GM18909 (cell line): ENCODE data around the gene HTT.
A peak's percentile ranks its signal among the peaks of the same experiment; 100 is the strongest.

Experiments
- ATAC-seq: cut with Tn5 transposase; IDR thresholded peaks from one replicate; pipeline ENCODE4 v1.9.1; 2021; ENCODE audit warnings: mild to moderate bottlenecking; ENCODE audit not compliant: unreplicated experiment, poor library complexity

The HTT gene

DNA sequence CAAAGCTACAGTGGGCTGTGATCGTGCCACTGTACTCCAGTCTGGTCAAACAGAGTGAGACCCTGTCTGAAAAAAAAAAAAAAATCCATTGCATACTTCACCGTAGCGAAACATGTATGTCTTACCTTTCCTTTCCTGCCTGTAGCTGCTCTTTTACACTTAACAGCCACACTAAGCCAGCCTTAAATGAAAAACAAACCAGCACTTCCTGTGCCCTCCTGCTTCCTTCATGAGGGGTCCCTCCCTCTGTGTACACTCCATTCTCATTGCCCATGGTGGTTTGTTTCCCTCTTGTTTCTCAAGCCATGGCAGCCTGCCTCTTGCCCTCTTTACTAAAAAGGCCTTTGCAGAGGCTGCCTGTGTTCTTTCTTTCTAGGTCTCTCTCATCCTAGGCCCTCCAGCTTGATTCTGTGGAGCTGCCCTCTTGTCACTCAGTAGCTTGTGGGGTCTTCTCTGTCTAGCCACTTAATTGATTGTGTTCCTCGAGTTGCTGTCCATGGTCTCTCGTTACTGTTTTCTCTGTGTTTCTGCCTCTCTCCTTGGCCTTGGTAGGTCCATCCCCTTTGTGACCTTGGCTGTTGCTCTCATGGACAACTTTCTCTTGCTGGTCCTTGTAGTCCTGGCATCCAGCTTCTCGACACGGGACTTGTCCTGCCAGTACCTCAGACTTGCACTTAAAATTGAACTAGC is 122.3 kb downstream of the HTT start:
- no peak for ATAC-seq

DNA sequence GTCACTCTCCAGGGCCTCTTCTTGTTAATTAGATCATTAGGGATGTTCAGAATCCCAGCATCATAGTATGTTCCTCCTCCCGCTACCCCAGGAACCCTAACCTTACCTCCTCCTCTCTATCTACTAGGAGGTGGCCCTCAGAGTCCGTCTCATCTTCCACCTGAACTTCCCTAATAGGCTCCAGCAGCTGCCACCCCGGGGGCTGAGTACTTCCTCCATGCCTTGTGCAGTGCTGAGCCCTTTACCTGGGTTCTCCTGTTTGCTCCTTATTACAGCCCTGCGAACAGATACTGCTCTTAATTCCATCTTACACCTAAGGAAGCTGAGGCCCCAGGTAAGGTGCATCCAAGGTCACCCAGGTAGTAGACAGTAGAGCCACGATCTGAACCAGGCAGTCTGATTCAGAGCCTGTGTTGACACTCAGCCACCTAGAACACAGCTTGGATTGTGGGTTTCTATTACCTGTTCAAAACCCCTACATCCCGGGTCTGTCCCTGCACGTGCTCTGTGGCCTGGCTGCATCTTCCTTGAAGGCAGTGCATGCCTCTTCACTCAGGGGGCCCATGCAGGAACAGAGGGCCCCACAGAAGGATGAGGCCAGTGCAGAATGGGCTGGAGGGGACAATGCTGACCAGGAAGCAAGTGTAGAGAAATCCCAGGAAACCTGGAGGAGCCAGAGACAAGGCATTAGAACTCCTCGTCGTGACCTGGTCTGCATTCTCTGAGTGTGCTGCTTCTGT is 123.1 kb downstream of the HTT start:
- no peak for ATAC-seq

DNA sequence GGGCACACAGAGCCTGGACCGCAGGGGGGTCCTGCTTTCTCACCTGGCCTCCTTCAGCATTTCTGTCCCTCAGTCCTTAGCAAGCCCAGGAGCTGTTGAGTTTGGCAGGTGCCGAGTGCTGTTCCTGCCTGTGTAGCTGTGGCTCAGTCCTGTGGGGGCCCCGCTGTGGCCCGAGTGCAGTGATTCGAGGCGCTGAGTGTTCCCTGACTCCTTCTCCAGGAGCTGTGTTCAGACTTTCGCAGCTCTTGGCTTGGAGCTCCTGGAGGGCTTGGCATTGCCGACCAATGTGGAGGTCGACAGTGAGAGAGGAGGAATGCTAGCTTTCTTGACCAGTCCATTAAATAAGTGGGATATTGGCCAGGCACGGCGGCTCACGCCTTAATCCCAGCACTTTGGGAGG is 124.4 kb downstream of the HTT start:
- ATAC-seq = no peak

DNA sequence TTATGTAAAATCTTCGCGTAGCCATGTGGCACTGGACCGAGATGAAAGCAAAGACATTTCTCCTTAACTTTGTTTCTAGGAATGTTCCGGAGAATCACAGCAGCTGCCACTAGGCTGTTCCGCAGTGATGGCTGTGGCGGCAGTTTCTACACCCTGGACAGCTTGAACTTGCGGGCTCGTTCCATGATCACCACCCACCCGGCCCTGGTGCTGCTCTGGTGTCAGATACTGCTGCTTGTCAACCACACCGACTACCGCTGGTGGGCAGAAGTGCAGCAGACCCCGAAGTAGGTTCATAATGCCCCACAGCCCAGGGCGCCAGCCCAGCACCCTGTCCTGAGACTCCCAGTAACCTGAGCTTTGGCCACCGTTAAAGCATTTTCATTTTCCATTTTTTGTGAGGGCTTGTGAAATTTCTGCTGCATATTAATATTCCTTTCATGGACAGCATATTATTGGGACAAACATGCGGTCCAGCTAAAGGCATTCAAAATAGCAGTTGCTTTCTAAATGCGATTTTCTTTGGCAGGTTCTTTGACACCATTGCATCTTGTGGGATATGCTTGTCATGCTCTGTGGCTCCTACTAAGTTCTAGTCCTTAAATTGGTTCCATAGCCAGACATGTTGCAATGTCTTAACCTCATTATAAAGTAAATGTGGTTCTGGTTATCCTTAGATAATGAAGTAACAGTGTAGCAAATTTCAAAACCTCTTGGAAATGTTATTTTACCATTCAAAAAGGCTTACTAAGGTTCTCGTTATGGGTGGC is 125.4 kb downstream of the HTT start:
- ATAC-seq = no peak

DNA sequence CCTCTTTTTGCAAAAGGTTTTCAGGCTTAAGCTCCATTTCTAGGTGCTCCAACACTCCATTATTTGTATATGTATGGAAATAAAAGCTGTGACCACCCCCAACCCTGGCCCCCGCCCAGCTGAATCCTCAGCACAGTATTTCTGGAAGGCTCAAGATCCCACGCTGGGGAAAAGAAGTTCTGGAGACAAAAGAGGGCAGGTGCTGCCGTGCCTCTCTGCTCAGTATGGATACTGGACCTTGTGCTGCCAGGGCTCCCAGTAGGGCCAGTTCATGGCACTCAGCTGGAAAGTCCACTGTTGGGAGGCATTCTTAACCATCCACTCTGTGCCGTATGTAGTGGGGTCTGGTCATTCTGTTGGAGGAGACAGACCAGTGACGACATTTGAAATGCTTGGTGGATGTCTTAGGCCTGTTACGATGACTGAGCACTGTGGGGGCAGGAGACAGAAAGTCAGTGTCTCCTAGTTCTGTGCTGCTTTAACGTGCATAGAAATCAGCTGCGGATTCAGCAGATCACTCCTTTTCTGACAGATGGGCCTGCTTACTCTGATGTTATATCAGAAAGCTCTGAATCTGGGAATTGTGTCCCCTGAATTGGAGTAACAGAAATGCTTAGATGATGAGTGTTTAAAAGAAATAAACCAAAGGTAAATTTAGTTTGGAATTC is 126.1 kb downstream of the HTT start:
- ATAC-seq = no peak

DNA sequence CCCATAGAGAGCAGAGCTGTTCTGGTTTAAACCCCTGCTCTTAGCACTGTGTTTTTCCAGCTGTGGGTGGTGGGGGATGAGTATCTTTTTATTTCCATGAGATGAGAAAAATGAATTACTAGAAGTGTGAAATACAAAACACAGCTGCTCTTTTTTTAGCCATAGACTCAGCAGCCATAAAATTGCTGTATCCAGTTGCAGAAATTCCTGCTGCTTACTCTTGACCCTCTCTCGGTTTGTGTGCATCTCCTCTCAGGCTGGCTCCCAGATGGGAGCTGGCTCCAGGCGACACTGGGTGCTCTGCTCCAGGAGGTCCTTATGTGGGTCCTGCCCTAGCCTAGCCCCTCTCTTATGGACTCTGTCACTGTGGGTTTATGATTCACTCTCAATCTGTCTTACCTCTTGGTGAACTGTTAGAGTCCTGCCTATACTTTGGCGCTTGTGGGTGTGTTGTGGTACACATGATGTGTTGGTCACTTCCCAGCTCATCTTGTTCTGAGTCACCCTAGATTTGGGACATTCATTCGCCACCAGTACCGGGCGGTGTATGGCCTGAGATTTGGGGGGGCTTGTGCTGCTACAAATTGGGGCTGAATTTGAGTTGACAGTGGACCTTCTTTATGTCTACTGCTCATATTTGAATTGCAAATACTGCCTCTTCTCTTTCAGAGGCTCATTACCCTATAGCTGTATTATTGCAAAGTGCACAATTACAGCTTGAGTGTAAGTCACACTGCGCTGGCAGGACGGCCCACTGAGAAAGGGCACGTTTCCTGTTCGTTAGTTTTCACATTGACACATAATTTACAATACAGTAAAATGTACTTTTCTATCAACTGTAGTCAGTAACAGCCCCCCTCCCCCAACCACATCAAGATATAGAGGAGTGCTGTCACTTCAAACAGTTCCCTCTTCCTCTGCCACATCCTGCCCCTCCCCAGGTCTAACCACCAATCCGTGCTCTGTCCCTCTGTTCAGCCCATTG is 127.5 kb downstream of the HTT start:
- peak; percentile 63 for ATAC-seq

DNA sequence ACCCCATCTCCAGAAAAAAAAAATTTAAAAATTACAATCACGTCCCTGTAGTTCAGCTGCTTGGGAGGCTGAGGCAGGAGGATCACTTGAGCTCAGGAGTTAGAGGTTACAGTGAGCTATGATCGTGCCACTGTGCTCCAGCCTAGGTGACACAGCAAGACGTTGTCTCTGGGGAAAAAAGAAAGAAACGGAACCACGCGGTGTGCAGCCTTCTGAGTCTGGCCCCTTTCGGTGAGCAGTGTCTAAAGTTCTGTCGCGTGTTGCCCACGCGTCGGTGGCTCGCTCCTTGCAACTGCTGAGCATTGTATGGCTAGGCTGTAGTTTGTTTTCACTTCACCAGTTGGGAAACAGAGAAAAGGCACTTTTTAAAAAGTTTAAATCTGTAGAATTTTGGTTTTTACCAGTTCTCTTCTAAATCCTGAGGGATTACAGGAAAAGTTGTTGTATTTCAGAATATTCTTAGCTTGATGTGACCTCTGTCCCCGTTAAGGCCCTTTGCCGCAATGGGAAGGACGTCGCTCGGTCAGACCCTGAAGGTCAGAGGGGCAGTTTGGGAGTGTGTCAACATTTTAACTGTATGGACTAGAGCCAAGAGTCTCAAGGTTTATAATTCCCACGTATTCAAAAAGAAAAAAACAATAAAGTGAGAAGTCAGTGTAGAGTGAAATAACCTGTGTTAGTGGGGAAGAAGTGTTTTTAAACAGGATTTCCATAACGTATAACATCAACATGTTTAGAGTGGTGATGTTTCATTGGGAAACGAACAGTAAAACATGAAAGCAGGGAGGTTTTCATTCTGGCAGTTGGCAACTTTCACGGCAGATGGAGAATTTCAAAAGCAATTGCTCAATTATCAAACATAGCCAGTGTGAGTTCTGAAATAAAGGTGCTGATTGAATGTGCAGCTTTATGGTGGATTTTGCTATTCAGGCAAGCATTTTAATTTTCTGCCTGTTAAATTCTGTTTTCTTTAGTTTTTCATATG is 128.6 kb downstream of the HTT start:
- ATAC-seq = no peak

DNA sequence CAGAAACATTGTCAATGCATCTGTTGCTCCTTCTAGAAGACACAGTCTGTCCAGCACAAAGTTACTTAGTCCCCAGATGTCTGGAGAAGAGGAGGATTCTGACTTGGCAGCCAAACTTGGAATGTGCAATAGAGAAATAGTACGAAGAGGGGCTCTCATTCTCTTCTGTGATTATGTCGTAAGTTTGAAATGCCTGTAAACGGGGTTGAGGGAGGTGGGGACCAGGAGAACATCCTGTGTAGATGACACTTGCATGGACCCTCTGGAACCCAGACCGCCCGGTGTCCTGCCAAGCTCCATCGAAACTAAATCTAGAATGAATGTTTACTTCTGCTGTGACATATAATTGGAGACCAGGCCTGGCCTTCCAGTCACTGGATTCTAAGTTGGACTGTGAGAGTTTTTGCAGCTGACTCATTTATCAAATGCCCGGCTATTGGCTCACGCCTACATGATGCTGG is 129.5 kb downstream of the HTT start:
- ATAC-seq = no peak

DNA sequence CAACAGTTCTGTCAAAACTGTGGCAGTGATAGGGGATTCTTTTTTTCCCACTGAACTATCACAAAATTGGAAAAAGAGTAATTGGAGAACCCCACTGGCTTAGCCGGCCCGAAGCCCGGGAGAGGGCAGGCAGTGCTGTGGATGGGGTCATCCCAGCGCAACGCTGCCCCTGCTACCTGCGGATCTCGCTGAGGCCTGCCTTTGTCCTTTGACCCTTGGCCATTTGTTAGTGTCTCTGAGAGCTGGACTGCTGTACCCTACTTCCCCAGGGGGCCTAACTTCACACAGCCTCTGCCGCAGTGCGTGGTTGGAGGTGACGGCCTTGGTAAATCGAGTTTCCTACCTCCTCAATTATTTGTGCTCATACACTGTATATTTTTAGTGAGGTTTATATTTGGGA is 131.5 kb downstream of the HTT start:
- no peak for ATAC-seq

DNA sequence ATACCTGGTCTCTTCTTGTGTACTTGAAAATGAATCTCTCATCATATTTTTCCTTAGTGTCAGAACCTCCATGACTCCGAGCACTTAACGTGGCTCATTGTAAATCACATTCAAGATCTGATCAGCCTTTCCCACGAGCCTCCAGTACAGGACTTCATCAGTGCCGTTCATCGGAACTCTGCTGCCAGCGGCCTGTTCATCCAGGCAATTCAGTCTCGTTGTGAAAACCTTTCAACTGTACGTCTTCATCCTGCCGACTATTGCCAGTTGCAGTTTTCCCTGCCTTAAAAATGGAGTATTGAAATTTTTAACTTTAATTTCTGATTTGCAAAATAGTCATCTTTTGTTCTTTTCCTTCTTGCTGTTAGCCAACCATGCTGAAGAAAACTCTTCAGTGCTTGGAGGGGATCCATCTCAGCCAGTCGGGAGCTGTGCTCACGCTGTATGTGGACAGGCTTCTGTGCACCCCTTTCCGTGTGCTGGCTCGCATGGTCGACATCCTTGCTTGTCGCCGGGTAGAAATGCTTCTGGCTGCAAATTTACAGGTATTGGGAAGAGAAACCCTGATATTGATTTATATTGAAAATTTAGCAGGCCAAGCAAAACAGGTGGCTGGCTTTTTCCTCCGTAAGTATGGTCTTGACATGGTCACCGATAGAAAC is 132.1 kb downstream of the HTT start:
- ATAC-seq = no peak

DNA sequence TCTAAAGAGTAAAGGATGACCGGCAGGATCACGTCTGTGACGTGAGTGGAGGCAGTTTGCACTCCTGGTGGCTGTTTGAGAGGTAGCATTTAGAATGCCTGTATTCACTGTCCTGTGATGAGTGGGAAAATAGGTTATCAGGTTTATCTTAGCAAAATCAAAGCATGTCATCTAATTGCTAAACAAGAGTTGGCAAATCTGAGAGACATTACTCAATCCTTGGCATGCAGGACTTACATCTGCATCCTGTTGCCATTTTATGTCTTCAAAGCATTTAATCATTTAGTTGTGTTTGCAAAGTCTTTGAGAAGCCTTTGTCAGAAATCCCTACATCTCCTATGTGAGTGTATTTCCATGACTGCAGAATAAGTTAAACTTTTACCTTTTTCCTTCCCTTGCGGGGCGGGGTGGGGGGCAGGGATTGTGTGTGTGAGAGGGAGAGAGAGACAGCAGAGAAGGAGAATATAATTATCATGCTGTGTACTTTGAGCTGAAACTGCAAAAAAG is 133.1 kb downstream of the HTT start:
- no peak for ATAC-seq

DNA sequence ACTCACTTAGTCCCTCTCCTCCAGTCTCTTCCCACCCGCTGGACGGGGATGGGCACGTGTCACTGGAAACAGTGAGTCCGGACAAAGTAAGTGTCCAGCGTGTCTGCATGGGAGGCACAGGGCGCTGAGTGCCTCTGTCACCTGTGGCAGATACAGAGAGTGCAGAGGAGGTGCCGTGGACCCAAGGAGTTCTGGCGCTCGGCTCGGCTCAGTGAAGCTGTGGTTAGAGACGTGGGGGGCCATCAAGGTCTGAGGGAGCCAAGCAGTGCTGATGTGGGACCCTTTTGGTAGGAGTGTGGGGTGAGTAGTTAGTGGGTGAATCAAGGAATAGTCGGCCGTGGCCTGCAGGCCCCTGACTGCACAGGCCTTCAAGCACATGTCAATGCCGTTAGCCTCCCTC is 134.3 kb downstream of the HTT start:
- ATAC-seq = no peak

DNA sequence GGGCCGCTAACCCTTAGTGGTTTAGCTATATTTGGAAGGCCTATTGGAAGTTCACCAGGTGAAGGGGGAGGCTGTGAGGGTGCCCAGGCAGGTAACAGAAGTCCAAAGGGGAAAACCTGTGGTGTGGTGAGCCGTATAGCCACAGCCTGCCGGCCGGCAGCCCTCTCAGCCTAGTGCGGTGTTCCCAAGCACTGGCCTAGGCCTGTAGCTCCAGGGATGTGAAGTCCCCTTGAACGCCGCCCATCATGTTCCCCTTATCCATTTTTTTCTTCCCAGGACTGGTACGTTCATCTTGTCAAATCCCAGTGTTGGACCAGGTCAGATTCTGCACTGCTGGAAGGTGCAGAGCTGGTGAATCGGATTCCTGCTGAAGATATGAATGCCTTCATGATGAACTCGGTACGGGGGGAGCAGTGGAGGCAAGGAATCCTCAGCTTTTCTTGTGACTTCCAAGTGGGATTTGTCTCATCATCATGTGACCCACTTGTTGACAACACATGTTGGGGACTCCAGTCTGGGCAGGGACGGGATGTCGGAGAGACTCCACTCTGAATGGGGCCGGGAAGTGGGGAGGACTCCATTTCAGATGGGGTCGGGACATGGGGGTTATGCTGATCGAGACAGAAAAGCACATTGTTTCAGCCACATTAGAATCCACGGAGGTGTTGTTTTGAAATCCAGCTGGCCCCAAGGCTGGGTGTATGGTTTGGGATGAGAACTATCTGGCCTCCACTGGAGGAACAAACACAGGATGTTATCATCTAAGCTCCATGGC is 135.3 kb downstream of the HTT start:
- ATAC-seq = no peak

DNA sequence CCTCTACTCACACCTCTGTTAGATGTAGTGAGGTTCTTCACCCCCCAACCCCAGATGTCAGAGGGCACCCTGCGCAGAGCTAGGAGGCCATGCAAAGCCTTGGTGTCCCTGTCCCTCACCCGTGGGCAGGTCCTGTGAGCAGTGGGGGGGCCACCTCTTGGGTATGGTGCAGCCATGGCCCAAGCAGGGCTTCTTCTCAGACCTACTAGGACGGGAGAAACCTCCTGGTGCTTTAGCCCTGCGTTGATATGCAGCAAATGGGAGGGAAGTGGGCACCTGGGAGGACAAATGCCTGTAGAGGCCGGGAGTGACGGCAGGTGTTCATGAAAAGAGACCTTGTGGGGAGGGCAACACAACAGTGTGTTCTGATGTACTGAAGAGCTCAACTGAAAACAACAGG is 136.0 kb downstream of the HTT start:
- ATAC-seq = no peak

DNA sequence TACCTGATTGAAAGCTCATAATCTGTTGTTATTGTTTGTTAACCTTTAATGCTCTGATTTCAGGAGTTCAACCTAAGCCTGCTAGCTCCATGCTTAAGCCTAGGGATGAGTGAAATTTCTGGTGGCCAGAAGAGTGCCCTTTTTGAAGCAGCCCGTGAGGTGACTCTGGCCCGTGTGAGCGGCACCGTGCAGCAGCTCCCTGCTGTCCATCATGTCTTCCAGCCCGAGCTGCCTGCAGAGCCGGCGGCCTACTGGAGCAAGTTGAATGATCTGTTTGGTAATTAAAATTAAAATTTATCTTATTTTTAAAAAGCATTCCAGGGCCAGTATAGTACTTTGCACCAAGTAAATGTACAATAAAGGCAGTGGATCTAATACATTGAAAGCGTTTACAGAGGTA is 137.4 kb downstream of the HTT start:
- no peak for ATAC-seq

DNA sequence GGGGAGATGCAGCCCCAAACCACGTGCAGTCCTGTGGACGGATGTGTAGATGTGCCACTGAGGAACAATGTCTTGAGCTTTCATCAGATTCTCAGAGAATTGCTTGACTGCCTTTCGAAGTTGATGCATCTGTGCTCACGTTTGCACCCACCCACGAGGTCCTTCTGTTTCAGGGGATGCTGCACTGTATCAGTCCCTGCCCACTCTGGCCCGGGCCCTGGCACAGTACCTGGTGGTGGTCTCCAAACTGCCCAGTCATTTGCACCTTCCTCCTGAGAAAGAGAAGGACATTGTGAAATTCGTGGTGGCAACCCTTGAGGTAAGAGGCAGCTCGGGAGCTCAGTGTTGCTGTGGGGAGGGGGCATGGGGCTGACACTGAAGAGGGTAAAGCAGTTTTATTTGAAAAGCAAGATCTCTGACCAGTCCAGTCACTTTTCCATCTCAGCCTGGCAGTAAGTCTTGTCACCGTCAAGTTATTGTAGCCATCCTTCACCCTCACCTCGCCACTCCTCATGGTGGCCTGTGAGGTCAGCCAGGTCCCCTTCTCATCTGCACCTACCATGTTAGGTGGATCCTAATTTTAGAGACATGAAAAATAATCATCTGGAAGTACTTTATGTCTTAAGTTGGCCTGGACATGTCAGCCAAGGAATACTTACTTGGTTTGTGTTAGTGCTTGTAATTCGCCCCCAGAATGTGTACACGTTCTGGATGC is 138.1 kb downstream of the HTT start:
- no peak for ATAC-seq

DNA sequence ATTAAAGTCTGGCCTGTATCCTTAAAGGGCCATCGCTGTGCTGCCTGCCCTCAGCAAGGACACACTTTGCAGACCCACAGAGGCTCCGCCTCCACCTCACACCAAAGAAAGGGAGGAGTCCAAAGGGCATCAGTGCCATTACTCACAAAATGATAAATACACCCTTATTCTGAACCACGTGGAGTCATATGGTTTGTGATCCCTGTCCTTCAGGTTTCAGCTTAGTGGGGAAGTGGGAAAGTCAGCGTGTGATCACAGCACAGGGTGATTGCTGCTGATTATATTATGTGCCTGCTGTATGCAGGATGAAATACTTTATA is 138.6 kb downstream of the HTT start:
- no peak for ATAC-seq
